Measurements from ENCODE around the gene IFNAR2. TPM values are rescaled to one million over a fixed set of nuclear protein-coding genes. Genes with fewer than 3 reads are reported as not detected.
"Not testable (repeated sequence)": the region's sequence is repeated elsewhere in the genome, so short reads cannot be mapped to it uniquely, and the experiment has no call there.

The IFNAR2 gene
- polyA plus RNA-seq, 1 donor from 2014 or later = 57.2 TPM

GRCh38 chr21:33244082-33244778 lies 14.5 kb downstream of the IFNAR2 start:
- Mint-ChIP-seq H3K36me3 (peaks cover 3% of the 10 kb centered on the region), H3K4me1 (peaks cover 10 to 36% (median 25%) of the 10 kb centered on the region in 3 donors), H3K9me3 (no peaks in the 10 kb centered on the region), H3K27me3 (no peaks in the 10 kb centered on the region), H3K4me3 (peak overlapping the region in 1 of 4 donors; percentile 40), H3K27ac (peak overlapping the region; percentile 11 to 78 (median 60))

DNA sequence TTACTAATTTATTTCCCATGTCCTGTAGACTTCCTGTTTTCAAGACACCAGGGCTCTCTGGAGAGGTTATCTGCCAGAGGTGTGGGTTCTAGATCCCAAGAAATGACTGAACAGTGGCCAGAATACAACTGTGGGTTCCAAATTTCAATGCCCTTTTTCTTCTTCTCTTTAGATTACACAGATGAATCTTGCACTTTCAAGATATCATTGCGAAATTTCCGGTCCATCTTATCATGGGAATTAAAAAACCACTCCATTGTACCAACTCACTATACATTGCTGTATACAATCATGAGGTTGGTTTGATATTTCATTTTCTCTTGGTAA lies 15.0 kb downstream of the IFNAR2 start:
- Mint-ChIP-seq H3K36me3 (peaks cover 3% of the 10 kb centered on the region), H3K4me3 (no peak overlapping the region), H3K4me1 (peaks cover 7 to 33% (median 22%) of the 10 kb centered on the region in 3 donors), H3K9me3 (no peaks in the 10 kb centered on the region), H3K27ac (peak overlapping the region; percentile 11 to 78 (median 60)), H3K27me3 (no peaks in the 10 kb centered on the region)

DNA sequence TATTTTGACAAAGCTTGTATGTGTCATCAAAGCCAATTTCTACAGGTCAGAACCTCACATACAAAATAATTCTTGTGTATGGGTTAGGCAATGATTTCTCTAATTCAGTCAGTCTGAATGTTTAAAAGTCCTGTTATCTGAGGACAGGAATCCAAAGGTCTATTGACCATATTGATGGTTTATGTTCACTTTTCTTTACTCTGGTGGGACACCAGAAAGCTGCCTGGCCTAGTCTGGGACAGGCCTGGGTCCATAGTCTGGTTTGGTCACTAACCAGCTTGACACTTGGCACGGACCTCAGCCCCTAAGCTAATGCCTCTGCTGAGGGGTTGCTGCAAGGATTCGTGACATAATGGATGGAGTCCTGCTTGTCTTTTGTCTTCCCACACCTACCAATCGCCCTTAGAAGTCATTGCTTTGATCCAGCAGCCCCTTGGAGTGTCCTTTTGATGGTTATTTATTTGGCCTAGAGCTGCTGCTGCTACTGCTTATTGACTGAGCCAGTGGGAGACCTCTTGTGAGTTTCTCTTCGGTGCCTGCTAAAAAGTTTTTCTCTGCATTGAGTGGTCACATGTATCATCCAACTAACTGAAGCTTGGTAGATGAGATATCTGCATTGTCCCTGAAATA lies 15.7 kb downstream of the IFNAR2 start:
- no peaks in the 10 kb centered on the region for H3K9me3 Mint-ChIP-seq
- H3K4me3 Mint-ChIP-seq = no peak overlapping the region

DNA sequence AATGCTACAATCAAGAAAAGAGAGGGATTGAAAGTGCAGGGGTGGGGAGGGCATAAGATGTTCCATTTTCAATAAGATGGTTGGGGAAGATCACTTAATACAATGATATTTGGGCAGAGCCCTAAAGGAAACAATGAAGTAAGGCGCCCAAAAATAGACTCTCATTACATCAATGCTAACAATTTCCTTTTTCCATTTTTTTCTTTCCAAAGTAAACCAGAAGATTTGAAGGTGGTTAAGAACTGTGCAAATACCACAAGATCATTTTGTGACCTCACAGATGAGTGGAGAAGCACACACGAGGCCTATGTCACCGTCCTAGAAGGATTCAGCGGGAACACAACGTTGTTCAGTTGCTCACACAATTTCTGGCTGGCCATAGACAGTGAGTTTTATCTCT lies 16.8 kb downstream of the IFNAR2 start:
- peaks cover 3 to 28% (median 13%) of the 10 kb centered on the region in 3 donors for H3K4me1 Mint-ChIP-seq
- no peaks in the 10 kb centered on the region for H3K27me3 Mint-ChIP-seq
- H3K4me3 Mint-ChIP-seq = no peak overlapping the region
- H3K27ac Mint-ChIP-seq = peak overlapping the region; percentile 5 to 42 (median 19)
- peaks cover 5% of the 10 kb centered on the region for H3K36me3 Mint-ChIP-seq
- H3K9me3 Mint-ChIP-seq = no peaks in the 10 kb centered on the region

More for the DNA sequence above, 15.7 kb downstream of the IFNAR2 start:
- peaks cover 3% of the 10 kb centered on the region for H3K36me3 Mint-ChIP-seq
- H3K27me3 Mint-ChIP-seq = no peaks in the 10 kb centered on the region
- H3K4me1 Mint-ChIP-seq = peaks cover 2 to 28% (median 17%) of the 10 kb centered on the region in 3 donors
- peak overlapping the region in 1 of 3 donors; percentile 46 for H3K27ac Mint-ChIP-seq

DNA sequence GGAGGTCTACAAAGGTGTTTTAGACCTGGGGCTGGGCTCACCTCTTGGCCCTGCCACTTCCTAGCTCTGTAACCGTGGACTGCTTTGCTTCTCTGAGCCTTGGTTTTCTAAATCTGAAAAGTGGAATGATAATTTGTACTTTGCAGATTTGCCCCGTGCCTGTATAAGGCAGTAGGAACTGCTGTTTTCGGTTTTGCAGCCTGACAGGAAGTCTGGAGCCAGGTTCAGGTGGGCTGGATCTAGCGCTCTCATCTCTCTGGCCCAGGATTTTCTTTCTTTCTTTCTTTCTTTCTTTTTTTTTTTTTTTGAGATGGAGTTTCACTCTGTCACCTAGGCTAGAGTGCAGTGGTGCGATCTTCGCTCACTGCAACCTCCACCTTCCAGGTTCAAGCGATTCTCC lies 17.2 kb downstream of the IFNAR2 start:
- no peaks in the 10 kb centered on the region for H3K27me3 Mint-ChIP-seq
- H3K36me3 Mint-ChIP-seq = peaks cover 5% of the 10 kb centered on the region
- H3K4me1 Mint-ChIP-seq = peaks cover 3 to 24% (median 8%) of the 10 kb centered on the region in 3 donors
- H3K9me3 Mint-ChIP-seq = no peaks in the 10 kb centered on the region
- H3K4me3 Mint-ChIP-seq = no peak overlapping the region
- peak overlapping the region in 2 of 3 donors; percentile 19 to 42 for H3K27ac Mint-ChIP-seq

DNA sequence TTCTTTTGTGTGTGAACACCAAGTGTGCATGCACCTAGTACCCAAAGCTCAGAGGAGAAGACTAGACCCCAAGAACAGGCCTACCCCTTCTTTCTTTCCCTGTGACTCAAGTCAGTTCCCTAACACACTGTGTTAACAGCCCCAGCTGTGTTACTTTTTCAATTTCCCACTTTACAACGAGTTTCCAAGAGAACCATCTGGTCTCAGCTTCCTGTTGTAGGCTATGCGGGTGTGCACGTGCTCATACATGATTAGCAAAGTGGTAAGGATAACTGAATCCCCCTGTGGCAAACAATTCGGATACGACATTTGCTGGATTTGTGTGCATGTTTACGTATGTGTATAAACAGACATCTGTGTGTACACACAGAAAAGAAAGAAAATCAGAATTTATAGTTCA lies 17.9 kb downstream of the IFNAR2 start:
- Mint-ChIP-seq H3K4me1 (peaks cover 3 to 21% (median 8%) of the 10 kb centered on the region in 3 donors), H3K4me3 (no peak overlapping the region), H3K36me3 (peaks cover 5% of the 10 kb centered on the region), H3K9me3 (no peaks in the 10 kb centered on the region), H3K27me3 (no peaks in the 10 kb centered on the region), H3K27ac (peak overlapping the region in 1 of 3 donors; percentile 42)

GRCh38 chr21:33249331-33250002 lies 19.7 kb downstream of the IFNAR2 start:
- peak overlapping the region in 1 of 4 donors; percentile 43 for H3K4me3 Mint-ChIP-seq
- no peaks in the 10 kb centered on the region for H3K9me3 Mint-ChIP-seq
- peaks cover 6% of the 10 kb centered on the region for H3K36me3 Mint-ChIP-seq
- H3K27me3 Mint-ChIP-seq = no peaks in the 10 kb centered on the region
- H3K27ac Mint-ChIP-seq = peak overlapping the region in 2 of 3 donors; percentile 16 to 67
- H3K4me1 Mint-ChIP-seq = peaks cover 1 to 11% (median 3%) of the 10 kb centered on the region in 3 donors

GRCh38 chr21:33251119-33251518 lies 21.4 kb downstream of the IFNAR2 start:
- Mint-ChIP-seq H3K4me3 (no peak overlapping the region), H3K27ac (peak overlapping the region; percentile 11 to 94 (median 35)), H3K4me1 (peaks cover 0 to 4% (median 1%) of the 10 kb centered on the region in 3 donors), H3K27me3 (no peaks in the 10 kb centered on the region), H3K36me3 (peaks cover 6% of the 10 kb centered on the region), H3K9me3 (no peaks in the 10 kb centered on the region)

DNA sequence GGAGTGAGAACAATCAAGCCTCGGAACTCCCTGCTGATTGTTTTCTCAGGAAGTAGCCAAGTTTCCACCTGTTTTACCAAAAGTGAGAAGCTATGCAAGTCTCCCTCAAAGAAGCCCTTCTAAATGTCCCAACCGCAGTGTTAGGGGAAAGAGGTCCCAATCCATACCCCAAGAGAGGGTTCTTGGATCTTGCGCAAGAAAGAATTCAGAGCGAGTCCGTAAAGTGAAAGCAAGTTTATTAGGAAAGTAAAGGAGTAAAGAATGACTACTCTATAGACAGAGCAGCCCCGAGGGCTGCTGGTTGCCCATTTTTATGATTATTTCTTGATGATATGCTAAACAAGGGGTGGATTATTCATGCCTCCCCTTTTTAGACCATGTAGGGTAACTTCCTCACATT lies 23.6 kb downstream of the IFNAR2 start:
- H3K9me3 Mint-ChIP-seq, H3K4me3 Mint-ChIP-seq, H3K27ac Mint-ChIP-seq, H3K27me3 Mint-ChIP-seq, H3K4me1 Mint-ChIP-seq: not testable (repeated sequence)
- peaks cover 14% of the 10 kb centered on the region for H3K36me3 Mint-ChIP-seq

GRCh38 chr21:33254766-33255165 lies 25.0 kb downstream of the IFNAR2 start:
- Mint-ChIP-seq H3K36me3 (peaks cover 14% of the 10 kb centered on the region), H3K27ac (no peak overlapping the region), H3K4me3 (no peak overlapping the region), H3K27me3 (no peaks in the 10 kb centered on the region), H3K4me1 (peaks cover 2 to 8% (median 7%) of the 10 kb centered on the region in 3 donors), H3K9me3 (no peaks in the 10 kb centered on the region)

DNA sequence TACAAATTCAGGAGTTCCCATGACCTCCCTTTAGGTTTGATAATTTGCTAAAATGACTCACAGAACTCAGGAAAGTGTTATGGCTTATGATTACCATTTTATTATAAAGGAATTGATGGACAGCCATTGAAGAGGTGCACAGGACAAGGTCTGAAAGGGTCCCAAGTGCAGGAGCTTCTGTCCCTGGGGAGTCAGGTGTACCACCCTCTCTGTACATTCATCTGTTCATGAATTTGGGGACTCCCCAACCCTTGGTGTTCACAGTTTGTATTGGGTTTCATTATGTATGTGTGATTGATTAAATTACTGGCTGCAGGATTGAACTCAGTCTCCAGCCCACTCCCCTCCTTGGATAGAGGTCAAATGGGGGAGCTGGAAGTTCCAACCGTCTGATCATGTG lies 25.7 kb downstream of the IFNAR2 start:
- peaks cover 14% of the 10 kb centered on the region for H3K36me3 Mint-ChIP-seq
- no peaks in the 10 kb centered on the region for H3K9me3 Mint-ChIP-seq
- no peaks in the 10 kb centered on the region for H3K27me3 Mint-ChIP-seq
- H3K4me3 Mint-ChIP-seq = no peak overlapping the region
- H3K27ac Mint-ChIP-seq = peak overlapping the region in 1 of 3 donors; percentile 61
- H3K4me1 Mint-ChIP-seq = peaks cover 5 to 13% (median 11%) of the 10 kb centered on the region in 3 donors

DNA sequence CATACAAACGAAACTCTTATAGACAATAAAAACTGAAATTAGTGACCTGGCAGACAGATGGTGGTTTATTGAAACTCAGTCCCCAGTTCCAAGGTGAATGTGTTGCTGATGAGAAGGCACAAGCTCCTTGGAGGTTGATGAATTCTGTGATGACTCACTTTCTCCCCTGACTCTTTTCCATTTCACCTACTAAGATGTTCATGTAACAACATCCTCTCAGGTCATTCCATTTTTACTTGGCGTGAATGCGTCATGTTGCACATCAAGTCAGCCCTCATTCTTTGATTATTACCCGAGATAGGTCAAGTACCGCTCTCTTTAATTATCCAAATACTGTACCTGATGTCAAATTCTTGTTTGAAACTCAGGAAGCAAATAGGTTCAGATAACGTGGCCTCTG lies 26.3 kb downstream of the IFNAR2 start:
- H3K4me3 Mint-ChIP-seq = no peak overlapping the region
- no peaks in the 10 kb centered on the region for H3K27me3 Mint-ChIP-seq
- H3K36me3 Mint-ChIP-seq = peaks cover 14% of the 10 kb centered on the region
- peaks cover 5 to 14% (median 10%) of the 10 kb centered on the region in 3 donors for H3K4me1 Mint-ChIP-seq
- no peaks in the 10 kb centered on the region for H3K9me3 Mint-ChIP-seq
- H3K27ac Mint-ChIP-seq = peak overlapping the region in 2 of 3 donors; percentile 24 to 53

DNA sequence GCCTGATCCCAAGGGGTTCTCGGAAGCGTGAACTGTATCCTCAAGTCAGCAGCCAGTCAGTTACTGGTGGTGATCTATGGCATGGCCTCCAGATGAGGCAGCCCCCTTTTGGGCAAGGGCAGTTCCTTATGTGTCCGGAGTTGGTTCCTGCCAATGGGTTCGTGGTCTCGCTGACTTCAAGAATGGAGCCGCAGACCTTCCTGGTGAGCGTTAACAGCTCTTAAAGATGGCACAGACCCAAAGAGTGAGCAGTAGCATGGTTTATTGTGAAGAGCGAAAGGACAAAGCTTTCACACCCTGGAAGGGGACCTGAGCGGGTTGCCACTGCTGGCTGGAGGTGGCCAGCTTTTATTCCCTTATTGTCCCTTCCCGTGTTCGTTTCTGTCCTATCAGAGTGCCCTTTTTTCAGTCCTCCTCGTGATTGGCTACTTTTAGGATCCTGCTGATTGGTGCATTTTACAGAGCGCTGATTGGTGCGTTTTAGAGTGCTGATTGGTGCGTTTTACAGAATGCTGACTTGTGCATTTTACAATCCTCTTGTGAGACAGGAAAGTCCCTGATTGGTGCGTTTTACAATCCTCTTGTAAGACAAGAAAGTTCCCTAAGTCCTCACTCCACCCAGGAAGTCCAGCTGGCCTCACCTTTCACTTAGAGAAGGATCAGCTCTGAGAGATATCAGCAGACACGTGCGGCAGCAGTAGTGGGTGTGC lies 27.5 kb downstream of the IFNAR2 start:
- H3K4me3 Mint-ChIP-seq = no peak overlapping the region
- no peaks in the 10 kb centered on the region for H3K9me3 Mint-ChIP-seq
- peak overlapping the region in 1 of 3 donors; percentile 83 for H3K27ac Mint-ChIP-seq
- peaks cover 6 to 14% (median 14%) of the 10 kb centered on the region in 3 donors for H3K4me1 Mint-ChIP-seq
- H3K36me3 Mint-ChIP-seq = peaks cover 11% of the 10 kb centered on the region
- H3K27me3 Mint-ChIP-seq = no peaks in the 10 kb centered on the region

DNA sequence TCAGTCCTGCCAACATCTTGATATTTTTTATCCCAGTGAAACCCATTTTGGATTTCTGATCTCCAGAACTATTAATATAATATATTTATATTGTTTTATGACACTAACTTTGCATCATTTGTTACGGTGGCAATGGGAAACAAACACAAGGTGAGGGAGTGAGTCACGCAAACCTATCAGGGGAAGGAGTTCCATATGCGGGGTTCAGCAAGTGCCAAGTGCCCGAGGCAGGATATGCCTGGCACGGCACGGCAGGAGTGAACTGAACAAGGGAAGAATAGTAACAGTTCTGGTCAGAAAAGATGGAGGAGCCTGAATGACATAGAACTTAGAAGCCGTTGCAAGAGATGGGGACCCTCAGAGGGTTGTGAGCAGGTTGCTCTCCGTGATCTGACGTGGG lies 28.7 kb downstream of the IFNAR2 start:
- Mint-ChIP-seq H3K27me3 (no peaks in the 10 kb centered on the region), H3K4me1 (peaks cover 6 to 14% (median 14%) of the 10 kb centered on the region in 3 donors), H3K9me3 (no peaks in the 10 kb centered on the region), H3K4me3 (peak overlapping the region in 1 of 4 donors; percentile 49), H3K27ac (peak overlapping the region in 1 of 3 donors; percentile 7), H3K36me3 (peaks cover 8% of the 10 kb centered on the region)

- H3K4me1 Mint-ChIP-seq = peaks cover 8 to 14% (median 14%) of the 10 kb centered on the region in 3 donors
- H3K4me3 Mint-ChIP-seq = peak overlapping the region in 1 of 4 donors; percentile 29
- H3K9me3 Mint-ChIP-seq = no peaks in the 10 kb centered on the region
- peak overlapping the region; percentile 6 to 76 (median 68) for H3K27ac Mint-ChIP-seq
- H3K27me3 Mint-ChIP-seq = no peaks in the 10 kb centered on the region
- peaks cover 8% of the 10 kb centered on the region for H3K36me3 Mint-ChIP-seq
Measured at GRCh38 chr21:33259428-33259827, 29.7 kb downstream of the IFNAR2 start.
